Caki2 (cell line): ENCODE measurements around the gene CDC42EP2. TPM values are rescaled to one million over a fixed set of nuclear protein-coding genes. Genes with fewer than 3 reads are reported as not detected.

ENCODE experiments used
- DNase-seq: peaks from one replicate; pipeline ENCODE4 v3.0.0-alpha.2; 2015; ENCODE audit warnings: low read depth
- in situ Hi-C: cut with HindIII; loops from 2 replicates; pipeline ENCODE4 v1.10.0; 2016; ENCODE audit warnings: low sequenced_read_pairs, low pct_unique_long_range_greater_than_20kb, mixed read lengths
- total RNA-seq: library from RNA; depleted of rRNA; stranded (reverse); fragments of >200 nt; shearing (Covaris generic); gene quantifications from 2 replicates; pipeline ENCODE4 v1.2.3, GENCODE V29; 2014; ENCODE audit warnings: low replicate concordance

Gene CDC42EP2
- total RNA-seq, 1 experiment from 2014 or later, result 4.6 TPM

GRCh38 chr11:65351511-65351910 is 36.8 kb downstream of the CDC42EP2 start:
- no peak for DNase-seq
- in situ Hi-C loops, result no loop called here

- peak; percentile 21 for DNase-seq
These were observed 38.1 kb downstream of the CDC42EP2 start for GRCh38 chr11:65352783-65353182.

DNA sequence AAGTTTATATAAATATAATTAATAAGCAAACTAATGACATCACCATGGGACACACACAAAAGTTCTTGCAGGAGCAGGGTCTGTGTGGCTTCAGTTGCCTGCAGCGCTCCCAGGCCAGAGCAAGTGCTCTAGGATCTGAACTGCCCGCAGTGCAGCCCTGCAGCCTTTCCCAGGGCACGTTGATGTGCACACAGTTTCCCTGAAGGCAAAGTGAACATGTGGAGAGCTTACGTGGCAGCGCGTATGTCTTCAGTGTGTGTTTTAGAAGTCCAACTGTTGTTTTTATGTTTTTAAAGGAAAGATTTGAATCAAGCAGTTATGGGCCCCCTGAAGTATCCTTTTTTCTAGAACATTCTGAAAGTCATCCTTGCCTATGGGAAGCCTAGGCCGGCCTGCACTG is 38.7 kb downstream of the CDC42EP2 start:
- no peak for DNase-seq
- in situ Hi-C loops, result no loop called here

More at GRCh38 chr11:65352783-65353182, 38.1 kb downstream of the CDC42EP2 start:
- in situ Hi-C loops, result no loop called here

GRCh38 chr11:65353900-65354264 is 39.2 kb downstream of the CDC42EP2 start:
- in situ Hi-C loops, result no loop called here

GRCh38 chr11:65354265-65355012 is 39.8 kb downstream of the CDC42EP2 start, which contains the start of gene TIGD3:
Gene TIGD3, plus strand, starts transcription at chr11:65354751. Its CDS starts 1,058 bp downstream, at chr11:65355809.
- DNase-seq, result peak; percentile 87

More at GRCh38 chr11:65353900-65354264, 39.2 kb downstream of the CDC42EP2 start:
- DNase-seq, result no peak

GRCh38 chr11:65355013-65355775 is 40.5 kb downstream of the CDC42EP2 start:
- in situ Hi-C loops, result no loop called here

More at GRCh38 chr11:65354265-65355012, 39.8 kb downstream of the CDC42EP2 start, which contains the start of gene TIGD3:
- in situ Hi-C loops, result no loop called here

DNA sequence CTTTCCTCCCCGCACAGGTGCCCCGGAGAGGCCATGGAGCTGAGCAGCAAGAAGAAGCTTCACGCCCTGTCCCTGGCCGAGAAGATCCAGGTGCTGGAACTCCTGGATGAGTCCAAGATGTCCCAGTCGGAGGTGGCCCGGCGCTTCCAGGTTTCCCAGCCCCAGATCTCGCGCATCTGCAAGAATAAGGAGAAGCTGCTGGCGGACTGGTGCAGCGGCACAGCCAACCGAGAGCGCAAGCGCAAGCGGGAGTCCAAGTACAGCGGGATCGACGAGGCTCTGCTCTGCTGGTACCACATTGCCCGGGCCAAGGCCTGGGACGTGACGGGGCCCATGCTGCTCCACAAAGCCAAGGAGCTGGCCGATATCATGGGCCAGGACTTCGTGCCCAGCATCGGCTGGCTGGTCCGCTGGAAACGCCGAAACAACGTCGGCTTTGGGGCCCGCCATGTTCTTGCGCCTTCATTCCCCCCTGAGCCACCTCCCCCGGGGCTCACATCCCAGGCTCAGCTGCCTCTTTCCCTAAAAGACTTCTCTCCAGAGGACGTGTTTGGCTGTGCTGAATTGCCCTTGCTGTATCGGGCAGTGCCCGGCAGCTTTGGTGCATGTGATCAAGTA is 41.2 kb downstream of the CDC42EP2 start:
- in situ Hi-C loops, result no loop called here

More at GRCh38 chr11:65355013-65355775, 40.5 kb downstream of the CDC42EP2 start:
- no peak for DNase-seq

GRCh38 chr11:65356394-65356972 is 41.8 kb downstream of the CDC42EP2 start:
- in situ Hi-C loops, result no loop called here
- DNase-seq, result no peak

More for the DNA sequence above, 41.2 kb downstream of the CDC42EP2 start:
- no peak for DNase-seq

GRCh38 chr11:65357856-65358356 is 43.2 kb downstream of the CDC42EP2 start:
- in situ Hi-C loops, result no loop called here

DNA sequence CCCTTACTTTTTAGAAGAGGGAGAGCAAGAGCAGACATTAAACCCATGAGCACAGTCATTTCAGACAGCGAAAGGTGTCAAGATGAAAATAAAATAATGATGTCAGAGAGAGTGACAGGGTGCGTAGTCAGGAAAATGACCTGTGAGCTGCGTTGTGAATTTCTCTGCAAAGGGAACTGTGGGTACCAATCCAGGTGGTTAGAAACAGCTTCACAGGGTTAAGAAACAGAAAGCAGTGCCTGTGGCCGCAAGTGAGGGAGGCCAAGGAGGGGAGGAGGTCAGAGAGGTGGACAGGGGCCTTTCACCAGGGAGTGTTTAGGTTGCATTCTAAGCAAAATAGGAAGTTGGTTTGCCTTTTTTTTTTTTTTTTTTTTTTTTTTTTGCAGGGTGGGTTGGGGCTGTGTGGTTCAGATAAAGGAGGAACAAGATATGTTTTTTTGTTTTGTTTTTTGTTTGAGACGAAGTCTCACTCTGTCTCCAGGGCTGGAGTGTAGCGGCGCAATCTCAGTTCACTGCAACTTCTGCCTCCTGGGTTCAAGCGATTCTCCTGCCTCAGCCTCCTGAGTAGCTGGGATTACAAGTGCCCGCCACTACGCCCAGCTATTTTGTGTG is 47.8 kb downstream of the CDC42EP2 start:
- DNase-seq, result no peak
- in situ Hi-C loops, result no loop called here

More at GRCh38 chr11:65357856-65358356, 43.2 kb downstream of the CDC42EP2 start:
- DNase-seq, result no peak

GRCh38 chr11:65362966-65363365 is 48.3 kb downstream of the CDC42EP2 start:
- in situ Hi-C loops, result no loop called here

DNA sequence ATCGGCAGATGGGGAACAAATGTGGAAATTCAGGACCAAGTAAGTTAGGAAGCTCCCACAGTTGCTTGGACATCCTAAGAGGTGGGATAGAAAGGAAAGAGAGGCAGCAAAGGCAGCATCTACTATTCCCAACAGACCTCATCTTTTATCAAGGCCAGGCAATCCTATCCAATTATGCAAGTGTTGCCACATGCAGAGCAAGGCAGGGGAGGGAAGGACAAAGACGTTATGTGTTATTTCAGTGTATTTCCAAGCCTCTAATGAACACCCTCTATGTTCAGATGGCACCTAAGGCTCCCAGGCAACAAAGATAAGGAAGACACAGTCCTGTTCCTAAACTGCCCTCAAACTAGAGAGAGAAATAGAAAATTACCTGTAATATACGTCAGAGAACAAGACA is 49.1 kb downstream of the CDC42EP2 start:
- no peak for DNase-seq
- in situ Hi-C loops, result no loop called here

More at GRCh38 chr11:65362966-65363365, 48.3 kb downstream of the CDC42EP2 start:
- no peak for DNase-seq

GRCh38 chr11:65366340-65366773 is 51.7 kb downstream of the CDC42EP2 start:
- in situ Hi-C loops, result no loop called here
- DNase-seq, result peak; percentile 71

- DNase-seq, result no peak
- in situ Hi-C loops, result no loop called here
These were observed 56.0 kb downstream of the CDC42EP2 start for GRCh38 chr11:65370659-65371049.
